ENCODE measurements around the gene DNAJB13. TPM values are rescaled to one million over a fixed set of nuclear protein-coding genes. Genes with fewer than 3 reads are reported as not detected.

The DNAJB13 gene
- total RNA-seq, 1 donor from 2014 or later, result not detected

DNA sequence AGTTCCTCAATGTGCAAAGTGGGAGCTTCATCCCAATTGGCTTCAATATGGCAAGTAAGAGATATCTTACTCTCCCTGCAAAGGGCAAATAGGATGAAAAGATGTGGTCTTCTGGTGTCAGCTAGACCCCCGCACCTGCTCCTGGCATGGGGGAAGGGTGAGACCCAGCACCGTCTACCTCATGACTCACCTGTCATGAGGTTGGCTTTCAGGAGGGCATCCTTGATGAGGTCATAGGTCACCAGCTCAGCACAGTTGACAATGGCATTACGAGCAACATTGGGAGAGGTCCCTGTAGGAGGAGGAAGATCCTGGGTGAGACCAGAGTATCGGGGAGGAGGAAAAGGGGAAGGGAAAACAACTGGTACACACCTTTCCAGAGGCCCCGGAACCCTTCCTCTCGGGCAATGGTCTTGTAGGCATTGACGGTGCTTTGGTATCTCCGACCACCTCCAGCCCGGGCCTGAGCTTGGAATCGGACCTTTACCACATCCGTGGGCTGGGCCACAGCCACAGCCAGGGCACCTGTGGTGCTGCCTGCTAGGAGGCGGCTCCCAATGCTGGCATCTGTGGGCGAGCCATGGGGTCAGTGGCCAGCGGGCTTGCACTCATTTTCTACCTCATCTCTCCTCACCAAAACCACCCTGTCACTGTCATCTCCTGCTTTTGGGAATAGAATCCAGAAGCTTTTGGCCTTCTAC, 25.8 kb downstream of the DNAJB13 start:
- no peaks in the 10 kb centered on the region for H3K27me3 ChIP-seq
- Mint-ChIP-seq H3K4me3 (no peak overlapping the region), H3K27ac (no peak overlapping the region), H3K4me1 (peaks cover 16% of the 10 kb centered on the region), H3K9me3 (no peaks in the 10 kb centered on the region), H3K36me3 (peaks cover 37% of the 10 kb centered on the region), H3K27me3 (ENCODE audit: insufficient read depth, low read depth) (peaks cover 2% of the 10 kb centered on the region)
- no peak overlapping the region for H2AFZ ChIP-seq (replicated peaks)
- peaks cover 4% of the 10 kb centered on the region for H3K36me3 ChIP-seq
- peaks cover 21% of the 10 kb centered on the region for H4K20me1 ChIP-seq (ENCODE audit: low read depth)
- H3K27ac ChIP-seq, result no peak overlapping the region
- peaks cover 21% of the 10 kb centered on the region for H3K79me2 ChIP-seq (ENCODE audit: low read depth)
- no peak overlapping the region for H3K9ac ChIP-seq
- H3K4me2 ChIP-seq, result no peak overlapping the region
- H3K4me3 ChIP-seq, result no peak overlapping the region
- peaks cover 22% of the 10 kb centered on the region for H3F3A ChIP-seq (ENCODE audit: low read depth)
- H3K4me1 ChIP-seq, result peaks cover 20% of the 10 kb centered on the region
- DNase-seq (ENCODE audit: low spot score), result no peak
- TF ChIP-seq EZH2 (IDR thresholded peaks at IDR 0.05) (no peak), EZH2phosphoT487 (IDR thresholded peaks at IDR 0.05) (no peak)
- TF ChIP-seq, protein P1, sequence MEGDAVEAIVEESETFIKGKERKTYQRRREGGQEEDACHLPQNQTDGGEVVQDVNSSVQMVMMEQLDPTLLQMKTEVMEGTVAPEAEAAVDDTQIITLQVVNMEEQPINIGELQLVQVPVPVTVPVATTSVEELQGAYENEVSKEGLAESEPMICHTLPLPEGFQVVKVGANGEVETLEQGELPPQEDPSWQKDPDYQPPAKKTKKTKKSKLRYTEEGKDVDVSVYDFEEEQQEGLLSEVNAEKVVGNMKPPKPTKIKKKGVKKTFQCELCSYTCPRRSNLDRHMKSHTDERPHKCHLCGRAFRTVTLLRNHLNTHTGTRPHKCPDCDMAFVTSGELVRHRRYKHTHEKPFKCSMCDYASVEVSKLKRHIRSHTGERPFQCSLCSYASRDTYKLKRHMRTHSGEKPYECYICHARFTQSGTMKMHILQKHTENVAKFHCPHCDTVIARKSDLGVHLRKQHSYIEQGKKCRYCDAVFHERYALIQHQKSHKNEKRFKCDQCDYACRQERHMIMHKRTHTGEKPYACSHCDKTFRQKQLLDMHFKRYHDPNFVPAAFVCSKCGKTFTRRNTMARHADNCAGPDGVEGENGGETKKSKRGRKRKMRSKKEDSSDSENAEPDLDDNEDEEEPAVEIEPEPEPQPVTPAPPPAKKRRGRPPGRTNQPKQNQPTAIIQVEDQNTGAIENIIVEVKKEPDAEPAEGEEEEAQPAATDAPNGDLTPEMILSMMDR (IDR thresholded peaks at IDR 0.05), result no peak
- H3K9me3 ChIP-seq (ENCODE audit: low read depth), result no peaks in the 10 kb centered on the region

DNA sequence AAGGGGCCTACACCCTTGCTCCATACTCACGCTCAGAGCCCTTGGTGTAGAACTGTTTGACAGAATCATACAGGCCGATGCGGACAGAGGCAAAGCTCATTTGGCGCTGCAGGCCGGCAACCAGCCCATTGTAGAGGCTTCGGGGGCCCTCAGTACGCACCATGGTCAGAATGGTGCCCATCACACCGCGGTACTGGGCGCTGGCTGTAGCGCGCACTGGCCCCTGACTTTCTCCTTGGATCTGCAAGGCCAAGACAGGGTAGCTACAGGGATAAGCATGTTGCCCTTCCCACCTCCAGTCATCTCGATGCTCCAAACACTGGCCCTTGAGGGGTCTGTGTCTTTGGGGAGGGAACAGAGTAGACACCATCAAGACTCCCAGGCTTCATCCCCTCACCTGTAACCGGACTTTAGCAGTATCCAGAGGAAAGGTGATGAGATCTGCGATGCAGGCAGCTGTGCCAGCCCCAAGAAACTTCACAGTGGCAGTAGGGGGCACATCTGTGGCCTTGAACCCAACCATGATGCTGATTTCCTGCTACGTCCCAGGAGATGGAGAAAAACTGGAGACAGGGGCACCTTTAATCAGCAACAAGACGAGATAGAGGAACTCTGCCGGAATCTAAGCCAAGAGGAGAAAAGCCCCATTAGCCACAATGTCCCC, 27.2 kb downstream of the DNAJB13 start:
- TF ChIP-seq EZH2 (IDR thresholded peaks at IDR 0.05) (no peak), EZH2phosphoT487 (IDR thresholded peaks at IDR 0.05) (no peak)
- TF ChIP-seq, protein P1 (IDR thresholded peaks at IDR 0.05), result no peak
- H3K4me1 ChIP-seq, result peaks cover 27% of the 10 kb centered on the region
- Mint-ChIP-seq H3K36me3 (peaks cover 37% of the 10 kb centered on the region), H3K4me1 (peaks cover 27% of the 10 kb centered on the region), H3K27me3 (ENCODE audit: insufficient read depth, low read depth) (peaks cover 3% of the 10 kb centered on the region), H3K27ac (no peak overlapping the region), H3K9me3 (no peaks in the 10 kb centered on the region), H3K4me3 (no peak overlapping the region)
- no peaks in the 10 kb centered on the region for H3K27me3 ChIP-seq
- H4K20me1 ChIP-seq (ENCODE audit: low read depth), result peaks cover 21% of the 10 kb centered on the region
- no peak for DNase-seq (ENCODE audit: low spot score)
- no peaks in the 10 kb centered on the region for H3K9me3 ChIP-seq (ENCODE audit: low read depth)
- no peak overlapping the region for H3K9ac ChIP-seq
- peaks cover 4% of the 10 kb centered on the region for H3K36me3 ChIP-seq
- no peak overlapping the region for H2AFZ ChIP-seq (replicated peaks)
- no peak overlapping the region for H3K27ac ChIP-seq
- H3K79me2 ChIP-seq (ENCODE audit: low read depth), result peaks cover 31% of the 10 kb centered on the region
- H3K4me2 ChIP-seq, result no peak overlapping the region
- H3K4me3 ChIP-seq, result no peak overlapping the region
- peaks cover 27% of the 10 kb centered on the region for H3F3A ChIP-seq (ENCODE audit: low read depth)

DNA sequence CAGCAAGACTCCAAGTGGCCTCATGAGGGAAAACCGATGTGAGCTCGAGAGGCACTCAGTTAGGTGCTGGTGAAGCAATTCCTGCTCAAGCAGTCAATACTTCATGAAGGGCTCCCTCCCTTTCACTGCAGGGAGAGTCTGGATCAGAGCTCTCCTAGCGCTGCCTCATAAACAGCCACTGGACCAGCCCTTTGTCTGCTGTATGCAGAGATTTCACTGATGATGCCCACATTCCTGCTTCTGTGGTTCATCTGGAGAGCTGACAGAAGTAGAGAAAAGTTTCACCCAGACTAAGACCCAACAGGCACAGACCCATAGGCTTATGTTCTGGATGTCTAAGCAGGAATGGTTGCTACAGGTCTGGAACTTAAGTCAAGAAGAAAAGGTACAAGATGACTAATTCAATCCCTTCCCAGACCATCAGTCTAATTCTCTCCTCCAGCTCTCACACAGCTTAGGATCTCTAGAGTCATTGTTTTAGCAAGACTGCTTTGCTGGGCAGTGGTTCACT, 27.8 kb downstream of the DNAJB13 start:
- H3K27ac Mint-ChIP-seq, result no peak overlapping the region
- no peak overlapping the region for H3K4me2 ChIP-seq
- peaks cover 4% of the 10 kb centered on the region for H3K36me3 ChIP-seq
- peaks cover 4% of the 10 kb centered on the region for H3K27me3 Mint-ChIP-seq (ENCODE audit: insufficient read depth, low read depth)
- peaks cover 33% of the 10 kb centered on the region for H3F3A ChIP-seq (ENCODE audit: low read depth)
- H3K27me3 ChIP-seq, result no peaks in the 10 kb centered on the region
- no peak overlapping the region for H3K4me3 ChIP-seq
- H3K27ac ChIP-seq, result no peak overlapping the region
- no peak for DNase-seq (ENCODE audit: low spot score)
- peaks cover 32% of the 10 kb centered on the region for H3K4me1 Mint-ChIP-seq
- H3K9ac ChIP-seq, result no peak overlapping the region
- H3K4me3 Mint-ChIP-seq, result no peak overlapping the region
- H3K9me3 Mint-ChIP-seq, result no peaks in the 10 kb centered on the region
- no peaks in the 10 kb centered on the region for H3K9me3 ChIP-seq (ENCODE audit: low read depth)
- no peak overlapping the region for H2AFZ ChIP-seq (replicated peaks)
- peaks cover 27% of the 10 kb centered on the region for H3K4me1 ChIP-seq
- H4K20me1 ChIP-seq (ENCODE audit: low read depth), result peaks cover 21% of the 10 kb centered on the region
- H3K36me3 Mint-ChIP-seq, result peaks cover 37% of the 10 kb centered on the region
- TF ChIP-seq EZH2 (IDR thresholded peaks at IDR 0.05) (no peak), EZH2phosphoT487 (IDR thresholded peaks at IDR 0.05) (no peak)
- TF ChIP-seq, protein P1 (IDR thresholded peaks at IDR 0.05), result no peak
- H3K79me2 ChIP-seq (ENCODE audit: low read depth), result peaks cover 31% of the 10 kb centered on the region

All from neural progenitor cell (in vitro differentiated cells).